ENCODE measurements around the gene ATP4B.
"Not testable (repeated sequence)": the region's sequence is repeated elsewhere in the genome, so short reads cannot be mapped to it uniquely, and the experiment has no call there.

The ATP4B gene

DNA sequence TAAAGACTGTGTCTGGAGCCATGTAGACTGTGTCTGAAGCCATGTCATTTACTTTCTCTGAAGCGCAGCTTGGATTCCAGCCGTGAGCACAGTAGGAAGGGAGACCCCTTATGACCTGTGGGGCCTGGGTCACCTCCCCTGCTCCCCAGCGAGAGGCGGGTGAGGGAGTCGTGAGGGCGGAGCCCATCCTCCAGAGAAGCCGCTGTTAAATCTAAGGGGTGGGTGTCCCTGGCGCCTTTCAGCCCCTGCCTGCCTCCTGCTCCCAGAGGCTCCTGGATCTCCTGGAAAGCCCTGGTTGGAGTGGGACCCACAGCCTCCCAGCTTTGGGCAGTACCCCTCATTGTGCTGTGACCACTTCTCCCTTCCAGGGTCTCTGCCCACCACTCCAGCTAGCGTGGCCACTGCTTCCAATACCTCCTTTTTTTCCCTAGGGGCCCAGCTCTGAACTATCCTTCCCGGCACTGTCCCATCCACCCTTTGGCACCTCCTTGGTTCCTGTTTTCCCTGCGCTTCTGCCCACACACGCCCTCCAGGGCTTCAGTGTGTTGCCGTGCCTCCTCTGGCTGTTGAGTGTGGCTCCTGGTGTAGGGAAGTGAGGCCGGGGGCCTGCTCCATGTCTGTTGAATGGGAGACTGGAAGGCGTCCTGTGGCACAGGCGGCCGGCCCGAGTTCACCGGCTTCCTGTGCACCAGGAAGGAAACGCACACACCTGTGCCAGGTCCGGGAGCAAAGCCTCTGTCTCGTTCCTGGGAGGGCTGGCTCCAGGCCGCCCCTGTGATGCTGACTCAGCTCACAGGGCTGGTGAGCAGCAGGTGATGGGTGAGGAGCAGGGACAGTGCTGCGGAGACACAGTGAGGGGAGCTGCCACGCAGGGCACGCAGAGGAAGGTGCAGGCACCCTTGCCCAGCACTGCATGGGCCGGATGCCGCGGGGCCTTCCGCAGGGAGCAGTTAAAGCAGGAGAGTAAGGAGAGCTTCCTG is 29.4 kb downstream of the ATP4B start:
- H3K36me3 ChIP-seq (ENCODE audit: insufficient read depth, low read depth, low read length) = peaks cover 78% of the 10 kb centered on the region
- H3K4me1 ChIP-seq (ENCODE audit: insufficient read depth, low read length) = no peaks in the 10 kb centered on the region
- H3K9ac ChIP-seq (ENCODE audit: low read depth, low read length) = no peak overlapping the region; the same call in 1 of the 2 replicates
- no peaks in the 10 kb centered on the region for H3K27me3 ChIP-seq (ENCODE audit: insufficient read depth, low read length)
- H3K27ac ChIP-seq (ENCODE audit: low read length) = no peak overlapping the region
- H3K9me3 ChIP-seq (ENCODE audit: insufficient read depth, low read depth, low read length) = peaks cover 4% of the 10 kb centered on the region
- no peak overlapping the region for H3K4me3 ChIP-seq (ENCODE audit: low read length)

DNA sequence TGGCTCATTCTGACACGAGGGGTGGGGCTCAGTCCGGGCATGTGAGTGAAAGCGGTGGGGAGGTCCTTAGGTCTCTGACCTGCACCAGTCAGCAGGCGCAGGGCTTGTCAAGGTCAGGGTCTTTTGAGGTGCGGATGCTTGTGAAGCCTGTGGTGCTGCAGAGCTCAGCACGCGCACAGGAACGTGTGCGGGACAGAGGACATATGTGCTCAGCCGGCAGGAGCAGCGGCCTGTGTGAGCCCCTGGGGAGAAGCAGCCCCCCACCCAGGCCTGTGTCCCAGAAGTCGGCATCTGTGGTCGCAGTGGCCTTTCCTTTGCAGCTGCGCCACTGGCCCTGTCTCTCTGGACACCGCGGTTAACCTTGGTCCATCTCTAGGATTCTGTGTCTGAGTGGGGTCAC is 30.9 kb downstream of the ATP4B start:
- Histone ChIP-seq H3K4me3 (ENCODE audit: low read length) (no peak overlapping the region), H3K27me3 (ENCODE audit: insufficient read depth, low read length) (no peaks in the 10 kb centered on the region), H3K27ac (ENCODE audit: low read length) (no peak overlapping the region), H3K36me3 (ENCODE audit: insufficient read depth, low read depth, low read length) (peaks cover 77% of the 10 kb centered on the region), H3K4me1 (ENCODE audit: insufficient read depth, low read length) (no peaks in the 10 kb centered on the region), H3K9ac (ENCODE audit: low read depth, low read length) (no peak overlapping the region), H3K9me3 (ENCODE audit: insufficient read depth, low read depth, low read length) (peaks cover 6% of the 10 kb centered on the region)

DNA sequence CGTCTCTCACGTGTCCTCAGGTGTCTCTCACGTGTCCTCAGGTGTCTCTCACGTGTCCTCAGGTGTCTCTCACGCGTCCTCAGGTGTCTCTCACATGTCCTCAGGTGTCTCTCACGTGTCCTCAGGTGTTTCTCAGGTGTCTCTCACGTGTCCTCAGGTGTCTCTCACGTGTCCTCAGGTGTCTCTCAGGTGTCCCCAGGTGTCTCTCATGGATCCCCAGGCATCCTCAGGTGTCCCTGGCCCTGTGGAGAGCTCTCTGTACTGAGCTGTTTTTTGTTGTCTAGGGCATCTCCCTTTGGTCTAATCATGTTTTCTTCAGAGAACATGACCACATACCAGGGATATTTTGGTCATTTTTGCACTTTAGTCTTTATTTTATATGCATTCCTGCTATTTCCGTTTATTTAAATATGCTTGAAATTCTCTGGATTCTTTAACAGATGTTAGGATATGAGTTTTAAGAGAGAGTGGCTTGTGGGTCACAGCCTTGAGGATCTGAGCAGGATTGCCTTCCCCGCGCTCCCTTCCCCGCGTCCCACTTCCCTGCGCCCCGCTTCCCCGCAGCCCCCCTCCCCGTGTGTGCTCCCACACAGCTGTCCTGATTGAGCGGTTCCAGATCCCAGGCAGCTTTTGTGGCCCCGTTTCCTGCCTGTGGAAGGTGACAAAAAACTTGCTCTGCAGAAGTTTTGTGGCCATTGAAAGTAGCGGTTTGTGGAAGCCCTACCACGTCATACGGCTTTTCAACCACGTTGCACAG is 31.9 kb downstream of the ATP4B start:
- Histone ChIP-seq H3K9me3 (ENCODE audit: insufficient read depth, low read depth, low read length) (peaks cover 6% of the 10 kb centered on the region), H3K36me3 (ENCODE audit: insufficient read depth, low read depth, low read length) (peaks cover 67% of the 10 kb centered on the region), H3K9ac (ENCODE audit: low read depth, low read length) (no peak overlapping the region), H3K27me3 (ENCODE audit: insufficient read depth, low read length) (no peaks in the 10 kb centered on the region), H3K4me3 (ENCODE audit: low read length) (no peak overlapping the region), H3K27ac (ENCODE audit: low read length) (no peak overlapping the region), H3K4me1 (ENCODE audit: insufficient read depth, low read length) (no peaks in the 10 kb centered on the region)

DNA sequence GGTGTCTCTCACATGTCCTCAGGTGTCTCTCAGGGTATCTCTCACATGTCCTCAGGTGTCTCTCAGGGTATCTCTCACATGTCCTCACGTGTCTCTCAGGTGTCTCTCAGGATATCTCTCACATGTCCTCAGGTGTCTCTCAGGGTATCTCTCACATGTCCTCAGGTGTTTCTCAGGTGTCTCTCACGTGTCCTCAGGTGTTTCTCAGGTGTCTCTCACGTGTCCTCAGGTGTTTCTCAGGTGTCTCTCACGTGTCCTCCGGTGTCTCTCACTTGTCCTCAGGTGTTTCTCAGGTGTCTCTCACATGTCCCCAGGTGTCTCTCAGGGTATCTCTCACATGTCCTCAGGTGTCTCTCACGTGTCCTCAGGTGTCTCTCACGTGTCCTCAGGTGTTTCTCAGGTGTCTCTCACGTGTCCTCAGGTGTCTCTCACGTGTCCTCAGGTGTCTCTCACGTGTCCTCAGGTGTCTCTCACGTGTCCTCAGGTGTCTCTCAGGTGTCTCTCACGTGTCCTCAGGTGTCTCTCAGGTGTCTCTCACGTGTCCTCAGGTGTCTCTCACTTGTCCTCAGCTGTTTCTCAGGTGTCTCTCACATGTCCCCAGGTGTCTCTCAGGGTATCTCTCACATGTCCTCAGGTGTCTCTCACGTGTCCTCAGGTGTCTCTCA is 33.2 kb downstream of the ATP4B start:
- H3K9ac ChIP-seq (ENCODE audit: low read depth, low read length); H3K27ac ChIP-seq (ENCODE audit: low read length); H3K4me1 ChIP-seq (ENCODE audit: insufficient read depth, low read length); H3K9me3 ChIP-seq (ENCODE audit: insufficient read depth, low read depth, low read length); H3K27me3 ChIP-seq (ENCODE audit: insufficient read depth, low read length); H3K4me3 ChIP-seq (ENCODE audit: low read length): not testable (repeated sequence)
- peaks cover 61% of the 10 kb centered on the region for H3K36me3 ChIP-seq (ENCODE audit: insufficient read depth, low read depth, low read length)

DNA sequence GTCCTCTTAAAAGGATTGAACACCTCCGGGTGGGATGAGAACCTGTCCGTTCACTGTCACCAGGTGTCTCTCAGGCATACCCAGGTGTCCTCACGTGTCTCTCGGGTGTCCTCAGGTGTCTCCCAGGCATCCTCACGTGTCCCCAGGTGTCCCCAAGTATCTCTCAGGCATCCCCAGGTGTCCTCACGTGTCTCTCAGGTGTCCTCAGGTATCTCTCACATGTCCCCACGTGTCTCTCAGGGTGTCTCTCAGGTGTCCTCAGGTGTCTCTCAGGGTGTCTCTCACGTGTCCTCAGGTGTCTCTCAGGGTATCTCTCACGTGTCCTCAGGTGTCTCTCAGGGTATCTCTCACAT is 33.8 kb downstream of the ATP4B start:
- Histone ChIP-seq H3K4me3 (ENCODE audit: low read length) (no peak overlapping the region), H3K9me3 (ENCODE audit: insufficient read depth, low read depth, low read length) (peaks cover 6% of the 10 kb centered on the region), H3K27me3 (ENCODE audit: insufficient read depth, low read length) (no peaks in the 10 kb centered on the region), H3K9ac (ENCODE audit: low read depth, low read length) (no peak overlapping the region), H3K36me3 (ENCODE audit: insufficient read depth, low read depth, low read length) (peaks cover 56% of the 10 kb centered on the region), H3K27ac (ENCODE audit: low read length) (no peak overlapping the region), H3K4me1 (ENCODE audit: insufficient read depth, low read length) (no peaks in the 10 kb centered on the region)

DNA sequence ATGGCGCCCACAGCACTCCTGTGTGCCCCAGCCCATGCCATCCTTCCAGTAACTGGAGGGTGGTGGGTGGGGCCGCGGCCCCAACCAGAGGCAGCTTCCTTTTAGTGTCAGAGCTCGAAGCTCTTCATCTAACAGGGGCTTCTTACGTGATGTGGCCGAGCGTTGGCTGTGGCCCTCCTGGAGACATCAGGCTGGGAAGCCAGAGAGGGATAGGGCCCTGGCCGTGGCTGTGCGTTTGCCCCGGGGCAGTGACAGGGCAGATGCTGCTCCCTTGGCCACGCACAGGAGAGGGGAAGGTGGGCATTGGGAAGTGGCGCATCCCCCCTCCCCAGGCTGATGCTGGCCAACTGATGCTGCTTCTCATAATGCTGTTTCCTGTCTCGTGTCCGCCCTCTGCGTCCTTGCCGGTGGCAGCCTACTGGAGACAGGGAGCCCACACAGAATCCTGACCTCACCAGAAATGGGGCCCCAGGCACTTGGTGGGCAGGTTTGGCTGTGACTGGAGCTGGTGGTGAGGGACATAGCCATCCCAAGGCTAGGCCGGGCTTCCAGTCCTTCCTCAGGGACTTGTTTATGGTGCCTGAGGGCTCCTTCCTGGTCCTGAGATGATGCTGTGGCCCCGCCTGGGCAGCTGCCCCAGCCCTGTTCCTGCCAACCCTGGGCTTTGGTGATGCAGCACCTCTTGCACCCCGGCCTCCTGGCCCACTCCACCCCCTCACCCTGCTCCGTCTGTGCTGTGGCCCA is 34.3 kb downstream of the ATP4B start:
- no peak overlapping the region for H3K4me3 ChIP-seq (ENCODE audit: low read length)

DNA sequence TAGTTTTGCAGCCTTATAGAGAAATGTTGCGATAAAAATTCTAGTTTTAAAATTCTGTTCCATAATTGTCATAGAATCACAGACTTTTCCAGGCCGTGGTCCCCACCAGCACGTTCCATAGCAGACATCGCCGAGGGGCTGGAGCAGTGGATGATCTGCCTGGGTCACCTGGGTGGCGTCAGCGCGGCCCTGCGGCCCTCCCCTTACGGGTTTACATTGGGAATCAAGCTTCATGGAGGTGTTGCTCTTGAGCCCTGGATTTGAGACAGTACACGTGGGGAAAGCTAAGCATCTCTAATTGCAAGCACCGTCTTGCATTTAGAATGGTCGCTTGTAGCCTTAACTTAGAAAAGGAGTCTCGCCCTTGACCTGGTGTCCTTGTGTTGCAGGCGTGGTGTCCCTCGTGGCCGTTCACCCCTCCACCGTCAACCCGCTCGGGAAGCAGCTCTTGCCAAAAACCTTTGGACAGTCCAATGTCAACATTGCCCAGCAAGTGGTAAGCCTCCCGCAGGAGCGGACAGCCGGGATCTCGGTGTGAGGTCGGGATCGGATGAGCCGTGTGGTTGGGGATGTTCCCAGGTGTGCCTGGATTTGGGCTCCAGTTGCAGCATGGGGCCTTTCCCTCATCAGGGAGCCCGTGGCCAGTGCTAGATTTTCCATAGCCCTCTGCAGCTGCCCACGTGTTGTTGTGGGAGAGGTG is 35.1 kb downstream of the ATP4B start:
- peaks cover 6% of the 10 kb centered on the region for H3K9me3 ChIP-seq (ENCODE audit: insufficient read depth, low read depth, low read length)
- no peak overlapping the region for H3K4me3 ChIP-seq (ENCODE audit: low read length)
- no peak overlapping the region for H3K9ac ChIP-seq (ENCODE audit: low read depth, low read length)
- H3K4me1 ChIP-seq (ENCODE audit: insufficient read depth, low read length) = peaks cover under 1% of the 10 kb centered on the region; the same call in 1 of the 2 replicates
- no peak overlapping the region for H3K27ac ChIP-seq (ENCODE audit: low read length)
- no peaks in the 10 kb centered on the region for H3K27me3 ChIP-seq (ENCODE audit: insufficient read depth, low read length)
- peaks cover 44% of the 10 kb centered on the region for H3K36me3 ChIP-seq (ENCODE audit: insufficient read depth, low read depth, low read length)

More for the DNA sequence above, 34.3 kb downstream of the ATP4B start:
- Histone ChIP-seq H3K4me1 (ENCODE audit: insufficient read depth, low read length) (no peaks in the 10 kb centered on the region), H3K36me3 (ENCODE audit: insufficient read depth, low read depth, low read length) (peaks cover 51% of the 10 kb centered on the region), H3K9ac (ENCODE audit: low read depth, low read length) (no peak overlapping the region), H3K27me3 (ENCODE audit: insufficient read depth, low read length) (no peaks in the 10 kb centered on the region), H3K9me3 (ENCODE audit: insufficient read depth, low read depth, low read length) (peaks cover 6% of the 10 kb centered on the region), H3K27ac (ENCODE audit: low read length) (no peak overlapping the region)

DNA sequence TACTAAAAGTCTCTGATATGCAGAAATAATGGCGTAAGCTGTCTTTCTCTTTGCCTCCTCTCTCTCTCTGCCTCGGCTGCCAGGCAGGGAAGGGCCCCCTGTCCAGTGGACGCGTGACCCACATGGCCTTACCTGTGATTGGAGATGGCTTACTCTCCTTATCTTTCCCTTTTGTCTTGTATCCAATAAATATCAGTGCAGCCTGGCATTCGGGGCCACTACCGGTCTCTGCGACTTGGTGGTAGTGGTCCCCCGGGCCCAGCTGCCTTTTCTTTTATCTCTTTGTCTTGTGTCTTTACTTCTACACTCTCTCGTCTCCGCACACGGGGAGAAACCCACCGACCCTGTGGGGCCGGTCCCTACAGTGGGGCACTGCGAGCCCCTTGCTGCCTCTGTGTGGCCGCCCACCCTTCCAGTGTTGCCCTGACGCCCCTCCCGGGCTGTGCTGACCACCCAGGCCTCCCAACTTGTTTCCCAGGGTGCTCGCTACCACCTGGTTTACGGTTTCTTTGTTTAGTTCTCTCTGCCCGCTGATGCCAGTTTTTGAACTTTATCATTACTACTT is 35.9 kb downstream of the ATP4B start:
- H3K4me1 ChIP-seq (ENCODE audit: insufficient read depth, low read length); H3K9ac ChIP-seq (ENCODE audit: low read depth, low read length); H3K27ac ChIP-seq (ENCODE audit: low read length); H3K27me3 ChIP-seq (ENCODE audit: insufficient read depth, low read length); H3K4me3 ChIP-seq (ENCODE audit: low read length); H3K9me3 ChIP-seq (ENCODE audit: insufficient read depth, low read depth, low read length): not testable (repeated sequence)
- H3K36me3 ChIP-seq (ENCODE audit: insufficient read depth, low read depth, low read length) = peaks cover 37% of the 10 kb centered on the region

DNA sequence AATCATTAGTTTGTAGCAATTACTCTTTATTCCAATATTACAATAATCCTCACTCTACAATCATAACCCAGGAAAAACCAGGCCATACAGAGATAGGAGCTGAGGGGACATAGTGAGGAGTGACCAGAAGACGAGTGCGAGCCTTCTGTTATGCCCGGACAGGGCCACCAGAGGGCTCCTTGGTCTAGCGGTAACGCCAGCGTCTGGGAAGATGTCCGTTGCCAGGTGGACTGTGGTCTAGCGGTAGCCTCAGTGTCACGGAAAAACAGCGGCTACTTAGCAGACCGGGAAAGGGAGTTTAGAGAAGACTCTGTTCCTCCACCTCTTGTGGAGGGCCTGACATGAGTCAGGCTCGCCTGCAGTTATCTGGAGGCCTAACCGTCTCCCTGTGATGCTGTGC is 36.5 kb downstream of the ATP4B start:
- Histone ChIP-seq H3K36me3 (ENCODE audit: insufficient read depth, low read depth, low read length) (peaks cover 32% of the 10 kb centered on the region), H3K4me1 (ENCODE audit: insufficient read depth, low read length) (peaks cover 10% of the 10 kb centered on the region)
- H3K9ac ChIP-seq (ENCODE audit: low read depth, low read length); H3K4me3 ChIP-seq (ENCODE audit: low read length); H3K9me3 ChIP-seq (ENCODE audit: insufficient read depth, low read depth, low read length); H3K27ac ChIP-seq (ENCODE audit: low read length); H3K27me3 ChIP-seq (ENCODE audit: insufficient read depth, low read length): not testable (repeated sequence)

DNA sequence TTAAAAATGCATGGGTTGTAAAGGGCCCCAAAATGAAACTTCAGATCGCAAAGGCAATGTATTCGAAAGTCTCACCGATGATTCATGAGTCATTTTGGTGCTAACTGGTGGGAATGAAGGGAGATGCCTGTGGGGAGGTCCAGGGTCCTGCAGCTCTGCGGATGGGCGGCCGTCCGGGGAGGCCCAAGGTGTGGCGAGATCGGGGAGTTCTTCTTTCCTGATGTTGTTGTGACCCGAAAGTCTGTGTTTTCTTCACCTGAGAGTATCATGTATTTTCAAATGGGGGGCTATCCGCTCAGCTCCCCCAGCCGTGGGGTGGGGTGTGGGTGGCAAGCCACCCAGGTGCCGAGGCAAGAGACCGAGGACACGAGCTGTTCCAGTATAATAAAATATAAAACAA is 37.0 kb downstream of the ATP4B start:
- Histone ChIP-seq H3K9ac (ENCODE audit: low read depth, low read length) (no peak overlapping the region), H3K4me1 (ENCODE audit: insufficient read depth, low read length) (peaks cover 15% of the 10 kb centered on the region), H3K27ac (ENCODE audit: low read length) (no peak overlapping the region), H3K9me3 (ENCODE audit: insufficient read depth, low read depth, low read length) (peaks cover 6% of the 10 kb centered on the region), H3K4me3 (ENCODE audit: low read length) (no peak overlapping the region), H3K36me3 (ENCODE audit: insufficient read depth, low read depth, low read length) (peaks cover 28% of the 10 kb centered on the region), H3K27me3 (ENCODE audit: insufficient read depth, low read length) (no peaks in the 10 kb centered on the region)
